NK-92 (cell line): ENCODE measurements around the gene ACIN1.

Experiments used
- DNase-seq: peaks from one replicate; lab custom pipeline; 2025; ENCODE audit not compliant: unreplicated experiment; lab: John Stamatoyannopoulos, UW

Gene ACIN1

GRCh38 chr14:23105348-23105824, 10.4 kb upstream of the ACIN1 start:
- no peak for DNase-seq

- no peak for DNase-seq
These were observed 9.8 kb upstream of the ACIN1 start, which contains the start of gene CIROP for GRCh38 chr14:23104591-23105347. TSS of gene CIROP (minus strand) at chr14:23104989. CDS start at chr14:23104920, 69 bp downstream.

GRCh38 chr14:23104070-23104590, 9.2 kb upstream of the ACIN1 start:
- DNase-seq, result no peak

GRCh38 chr14:23103581-23103980, 8.6 kb upstream of the ACIN1 start:
- DNase-seq, result no peak

- no peak for DNase-seq
These were observed 7.9 kb upstream of the ACIN1 start for GRCh38 chr14:23102801-23103200.

GRCh38 chr14:23101986-23102625, 7.2 kb upstream of the ACIN1 start:
- no peak for DNase-seq

- no peak for DNase-seq
These were observed 6.5 kb upstream of the ACIN1 start for GRCh38 chr14:23101213-23101970.

- no peak for DNase-seq
These were observed 4.4 kb upstream of the ACIN1 start for GRCh38 chr14:23099212-23099861.

- DNase-seq, result no peak
These were observed 2.9 kb upstream of the ACIN1 start for GRCh38 chr14:23097786-23098185.

GRCh38 chr14:23095196-23096108, 516 bp upstream of the ACIN1 start, which contains the start of gene C14orf119:
TSS of gene C14orf119 (plus strand) at chr14:23095505. CDS start at chr14:23097659, 2,154 bp downstream.
- no peak for DNase-seq

- DNase-seq, result no peak
These were observed 808 bp downstream of the ACIN1 start for GRCh38 chr14:23093991-23094665.

GRCh38 chr14:23093526-23093925, 1.4 kb downstream of the ACIN1 start:
- no peak for DNase-seq

GRCh38 chr14:23093104-23093503, 1.8 kb downstream of the ACIN1 start:
- no peak for DNase-seq

- no peak for DNase-seq
These were observed 3.4 kb downstream of the ACIN1 start for GRCh38 chr14:23091294-23092225.

GRCh38 chr14:23090254-23090636, 4.7 kb downstream of the ACIN1 start:
- no peak for DNase-seq

GRCh38 chr14:23089498-23090253, 5.3 kb downstream of the ACIN1 start:
- DNase-seq, result no peak

GRCh38 chr14:23086565-23086964, 8.4 kb downstream of the ACIN1 start:
- no peak for DNase-seq
